Kasumi-1 (cell line): ENCODE measurements around the gene MARK3.

Experiments used
- DNase-seq, 2 experiments: peaks; one replicate each; lab custom pipeline; 2025; lab: John Stamatoyannopoulos, UW

MARK3 gene

GRCh38 chr14:103396463-103396862 is 11.2 kb downstream of the MARK3 start:
- DNase-seq, result no peak

- DNase-seq, result no peak
Measured at GRCh38 chr14:103398427-103399195, 13.4 kb downstream of the MARK3 start.

- DNase-seq, result no peak
Measured at GRCh38 chr14:103400537-103400936, 15.3 kb downstream of the MARK3 start.

- DNase-seq, result peak; percentile 49 to 50
Measured at GRCh38 chr14:103401223-103402214, 16.3 kb downstream of the MARK3 start.

GRCh38 chr14:103402695-103403094 is 17.5 kb downstream of the MARK3 start:
- peak in 1 of 2 experiments; percentile 9 for DNase-seq

GRCh38 chr14:103404032-103404918 is 19.1 kb downstream of the MARK3 start:
- no peak for DNase-seq

- no peak for DNase-seq
Measured at GRCh38 chr14:103404920-103405319, 19.7 kb downstream of the MARK3 start.

GRCh38 chr14:103408491-103409155 is 23.4 kb downstream of the MARK3 start:
- no peak for DNase-seq

- no peak for DNase-seq
Measured at GRCh38 chr14:103416916-103417315, 31.7 kb downstream of the MARK3 start.

GRCh38 chr14:103418481-103418818 is 33.2 kb downstream of the MARK3 start:
- peak; percentile 87 to 88 for DNase-seq

- no peak for DNase-seq
Measured at GRCh38 chr14:103421556-103421955, 36.3 kb downstream of the MARK3 start.

GRCh38 chr14:103423050-103423461 is 37.8 kb downstream of the MARK3 start:
- DNase-seq, result no peak

GRCh38 chr14:103427485-103428443 is 42.5 kb downstream of the MARK3 start:
- DNase-seq, result no peak

GRCh38 chr14:103428723-103429556 is 43.7 kb downstream of the MARK3 start:
- DNase-seq, result no peak

GRCh38 chr14:103430358-103430757 is 45.1 kb downstream of the MARK3 start:
- no peak for DNase-seq

- no peak for DNase-seq
Measured at GRCh38 chr14:103432627-103433026, 47.4 kb downstream of the MARK3 start.

GRCh38 chr14:103433916-103434563 is 48.8 kb downstream of the MARK3 start:
- no peak for DNase-seq

- no peak for DNase-seq
Measured at GRCh38 chr14:103434868-103435442, 49.7 kb downstream of the MARK3 start.
